ENCODE measurements around the gene KLHDC10. TPM values are rescaled to one million over a fixed set of nuclear protein-coding genes. Genes with fewer than 3 reads are reported as not detected.

KLHDC10 gene
- total RNA-seq, 1 donor from 2014 or later: 15.6 TPM

DNA sequence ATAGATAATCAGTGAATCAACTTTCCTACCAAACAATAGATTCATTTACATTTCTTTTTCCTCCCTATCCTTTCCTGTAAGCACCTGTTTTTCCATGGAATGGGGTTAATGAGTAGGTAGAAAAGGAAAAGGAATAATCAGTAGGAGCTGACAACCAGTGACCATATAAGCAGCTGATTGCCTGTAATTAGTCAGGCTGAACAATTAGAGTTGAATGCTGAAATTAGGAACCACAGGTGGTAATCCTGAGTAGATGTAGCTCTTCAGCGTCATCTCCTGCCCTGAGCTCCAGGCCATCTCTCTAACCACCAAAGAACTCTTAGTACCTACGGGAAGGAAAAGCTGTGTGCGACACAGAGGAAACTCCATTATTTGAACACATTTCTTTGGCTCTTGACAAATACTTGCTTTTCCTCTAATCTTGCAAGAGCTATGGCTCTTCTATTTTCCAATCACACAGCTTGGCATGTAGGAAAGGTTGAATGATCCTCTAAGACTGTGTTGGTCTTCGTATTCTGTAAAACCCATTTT lies 63.8 kb downstream of the KLHDC10 start:
- no peak for DNase-seq (ENCODE audit: low read depth)
- H3K36me3 ChIP-seq (ENCODE audit: control insufficient read depth, insufficient read depth, low read length): peaks cover 3% of the 10 kb centered on the region
- TF ChIP-seq, protein P1, sequence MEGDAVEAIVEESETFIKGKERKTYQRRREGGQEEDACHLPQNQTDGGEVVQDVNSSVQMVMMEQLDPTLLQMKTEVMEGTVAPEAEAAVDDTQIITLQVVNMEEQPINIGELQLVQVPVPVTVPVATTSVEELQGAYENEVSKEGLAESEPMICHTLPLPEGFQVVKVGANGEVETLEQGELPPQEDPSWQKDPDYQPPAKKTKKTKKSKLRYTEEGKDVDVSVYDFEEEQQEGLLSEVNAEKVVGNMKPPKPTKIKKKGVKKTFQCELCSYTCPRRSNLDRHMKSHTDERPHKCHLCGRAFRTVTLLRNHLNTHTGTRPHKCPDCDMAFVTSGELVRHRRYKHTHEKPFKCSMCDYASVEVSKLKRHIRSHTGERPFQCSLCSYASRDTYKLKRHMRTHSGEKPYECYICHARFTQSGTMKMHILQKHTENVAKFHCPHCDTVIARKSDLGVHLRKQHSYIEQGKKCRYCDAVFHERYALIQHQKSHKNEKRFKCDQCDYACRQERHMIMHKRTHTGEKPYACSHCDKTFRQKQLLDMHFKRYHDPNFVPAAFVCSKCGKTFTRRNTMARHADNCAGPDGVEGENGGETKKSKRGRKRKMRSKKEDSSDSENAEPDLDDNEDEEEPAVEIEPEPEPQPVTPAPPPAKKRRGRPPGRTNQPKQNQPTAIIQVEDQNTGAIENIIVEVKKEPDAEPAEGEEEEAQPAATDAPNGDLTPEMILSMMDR (IDR thresholded peaks at IDR 0.05; ENCODE audit: insufficient read depth, low read length, poor library complexity, severe bottlenecking): no peak

DNA sequence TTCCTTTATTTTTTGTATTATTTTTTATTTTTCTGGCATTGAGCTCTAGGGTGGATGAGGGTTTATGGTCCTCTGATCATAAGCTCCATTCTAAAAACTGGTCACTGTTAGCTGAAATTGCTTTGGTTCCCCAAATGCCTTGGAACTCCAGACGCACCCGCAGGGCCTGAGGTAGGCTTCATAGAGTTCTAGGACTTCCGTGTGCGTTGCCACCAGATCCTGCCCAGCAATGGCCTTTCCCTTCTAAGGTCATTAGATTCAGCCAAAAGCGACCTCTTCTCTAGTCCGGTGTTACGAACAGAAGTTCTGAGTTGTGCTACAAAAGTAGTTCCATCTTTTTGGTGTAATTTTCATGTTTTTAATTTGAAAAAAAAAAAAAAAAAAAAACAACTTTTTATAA lies 64.4 kb downstream of the KLHDC10 start:
- Histone ChIP-seq H3K27me3 (ENCODE audit: control insufficient read depth, insufficient read depth, low read length) (no peaks in the 10 kb centered on the region), H3K36me3 (ENCODE audit: control insufficient read depth, insufficient read depth, low read length) (peaks cover 1% of the 10 kb centered on the region), H3K4me3 (ENCODE audit: low read depth, low read length) (no peak overlapping the region)
- DNase-seq (ENCODE audit: low read depth): no peak
- TF ChIP-seq, protein P1 (IDR thresholded peaks at IDR 0.05; ENCODE audit: insufficient read depth, low read length, poor library complexity, severe bottlenecking): no peak

More for the DNA sequence above, 63.8 kb downstream of the KLHDC10 start:
- H3K4me3 ChIP-seq (ENCODE audit: low read depth, low read length): no peak overlapping the region
- no peaks in the 10 kb centered on the region for H3K27me3 ChIP-seq (ENCODE audit: control insufficient read depth, insufficient read depth, low read length)

DNA sequence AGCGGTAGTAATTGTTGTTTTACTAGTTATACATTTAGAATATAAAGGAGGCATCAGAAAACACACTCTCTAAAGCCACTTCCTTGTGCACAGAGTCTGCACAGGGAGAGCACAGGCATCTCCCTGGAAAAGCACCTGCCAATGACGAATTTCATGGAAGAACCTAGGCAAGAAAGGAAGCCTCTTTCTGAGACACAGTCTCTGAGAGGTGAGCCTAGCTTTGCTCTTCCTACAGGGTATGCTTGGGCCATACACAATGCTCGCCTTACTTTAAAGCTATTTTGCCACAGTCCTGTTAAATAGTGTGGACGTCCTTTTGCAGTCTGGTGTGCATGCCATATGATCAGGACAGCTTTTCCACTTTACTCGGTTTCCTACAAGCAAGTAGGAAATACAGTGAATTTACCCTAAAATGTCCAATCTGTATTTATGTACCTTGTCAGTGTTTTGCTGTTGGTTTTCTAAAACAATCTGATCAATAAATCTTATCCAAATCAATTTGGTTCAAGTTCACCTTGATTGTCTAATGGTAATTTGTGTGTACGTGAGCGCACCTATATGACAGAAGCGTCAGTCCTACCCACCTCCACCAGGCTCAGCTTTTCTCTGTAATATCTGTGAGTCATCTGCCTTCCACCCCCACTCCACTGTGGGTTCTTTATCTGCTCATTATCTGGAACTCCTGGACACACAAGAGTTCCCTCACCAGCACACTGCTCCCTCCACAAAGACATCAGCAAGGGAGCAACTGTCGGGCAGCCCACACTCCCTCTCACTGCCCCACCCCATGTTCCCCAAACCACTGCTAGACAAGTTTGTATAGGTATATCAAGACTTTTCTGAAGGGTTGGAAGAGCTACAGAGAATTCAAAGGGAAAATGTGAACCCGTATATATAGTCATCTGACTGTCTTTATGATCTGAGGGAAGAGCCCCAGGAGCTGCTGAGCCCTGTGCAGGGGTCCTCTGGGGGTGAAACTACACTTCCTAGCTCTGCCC lies 65.2 kb downstream of the KLHDC10 start:
- no peak for DNase-seq (ENCODE audit: low read depth)
- Histone ChIP-seq H3K27me3 (ENCODE audit: control insufficient read depth, insufficient read depth, low read length) (no peaks in the 10 kb centered on the region), H3K4me3 (ENCODE audit: low read depth, low read length) (no peak overlapping the region), H3K36me3 (ENCODE audit: control insufficient read depth, insufficient read depth, low read length) (peaks cover 1% of the 10 kb centered on the region)
- TF ChIP-seq, protein P1 (IDR thresholded peaks at IDR 0.05; ENCODE audit: insufficient read depth, low read length, poor library complexity, severe bottlenecking): no peak

DNA sequence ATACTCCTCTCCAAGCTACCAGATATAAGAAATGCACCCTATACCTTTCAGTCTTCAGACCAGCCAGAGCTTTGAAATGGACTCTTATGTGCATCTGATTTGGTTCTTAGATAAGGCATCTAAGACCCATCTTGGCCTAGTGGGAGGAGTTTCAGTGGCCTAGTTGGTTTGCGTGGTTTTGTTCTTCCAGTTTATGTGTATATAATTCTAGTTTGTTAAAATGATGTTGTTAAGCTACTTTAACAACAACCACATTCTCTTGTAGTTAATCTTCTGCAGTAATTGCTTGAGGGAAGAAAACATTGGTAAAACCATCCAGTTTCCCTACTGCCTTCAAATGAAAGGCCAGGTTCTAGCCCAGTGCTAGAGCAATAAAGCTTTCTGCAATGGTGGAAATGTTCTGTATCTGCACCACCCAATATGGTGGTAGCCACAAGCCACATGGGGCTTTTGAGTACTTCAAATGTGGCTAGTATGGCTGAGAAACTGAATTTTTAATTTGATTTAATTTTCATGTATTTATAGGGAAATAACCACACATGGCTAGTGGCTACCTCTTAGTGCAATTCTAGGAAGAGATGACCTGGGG lies 66.3 kb downstream of the KLHDC10 start:
- Histone ChIP-seq H3K36me3 (ENCODE audit: control insufficient read depth, insufficient read depth, low read length) (peaks cover 1% of the 10 kb centered on the region), H3K27me3 (ENCODE audit: control insufficient read depth, insufficient read depth, low read length) (no peaks in the 10 kb centered on the region), H3K4me3 (ENCODE audit: low read depth, low read length) (no peak overlapping the region)
- TF ChIP-seq, protein P1 (IDR thresholded peaks at IDR 0.05; ENCODE audit: insufficient read depth, low read length, poor library complexity, severe bottlenecking): no peak
- no peak for DNase-seq (ENCODE audit: low read depth)

DNA sequence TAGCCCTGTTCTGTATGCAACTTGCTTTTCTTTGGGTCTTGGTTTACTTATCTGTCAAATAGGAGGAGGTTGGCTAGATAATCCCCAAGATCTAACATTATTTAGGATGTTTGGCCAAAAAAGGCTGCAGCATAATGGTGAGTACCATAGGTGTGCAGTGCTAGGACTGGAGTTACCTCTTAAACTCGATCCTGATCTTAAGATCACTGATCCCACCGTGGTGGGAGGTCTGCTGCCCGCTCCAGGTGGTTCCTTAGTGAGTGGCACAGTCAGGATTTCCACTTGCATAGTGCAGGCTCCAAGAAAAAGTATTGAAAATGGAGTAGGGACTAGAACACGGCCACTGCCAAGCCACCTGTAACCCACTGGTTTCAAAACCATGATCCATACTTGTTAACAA lies 66.9 kb downstream of the KLHDC10 start:
- H3K4me3 ChIP-seq (ENCODE audit: low read depth, low read length): no peak overlapping the region
- TF ChIP-seq, protein P1 (IDR thresholded peaks at IDR 0.05; ENCODE audit: insufficient read depth, low read length, poor library complexity, severe bottlenecking): no peak

More for the DNA sequence above, 66.9 kb downstream of the KLHDC10 start:
- Histone ChIP-seq H3K36me3 (ENCODE audit: control insufficient read depth, insufficient read depth, low read length) (peaks cover 1% of the 10 kb centered on the region), H3K27me3 (ENCODE audit: control insufficient read depth, insufficient read depth, low read length) (no peaks in the 10 kb centered on the region)
- DNase-seq (ENCODE audit: low read depth): no peak
